Body of pancreas (tissue), 4 donors: Measurements from ENCODE around the gene USH1G.

ENCODE experiments used
- POLR2A ChIP-seq, 3 donors: fragments of 450-650 bp; IDR thresholded peaks; one replicate each; pipeline ENCODE4 v1.6.1; 2016; ENCODE audit warnings: antibody characterized with exemption in 3 of 3, mild to moderate bottlenecking in 2 of 3
- TF ChIP-seq, protein P1 (sequence below), 7 experiments: fragments of 450-650 bp in 4 of 7; fragments of 200-600 bp in 3 of 7; sonication (generic) in 3 of 7; IDR thresholded peaks; one replicate each; pipeline ENCODE4 v1.5.1; 2016 to 2019; ENCODE audit warnings: antibody characterized with exemption in 7 of 7

DNA sequence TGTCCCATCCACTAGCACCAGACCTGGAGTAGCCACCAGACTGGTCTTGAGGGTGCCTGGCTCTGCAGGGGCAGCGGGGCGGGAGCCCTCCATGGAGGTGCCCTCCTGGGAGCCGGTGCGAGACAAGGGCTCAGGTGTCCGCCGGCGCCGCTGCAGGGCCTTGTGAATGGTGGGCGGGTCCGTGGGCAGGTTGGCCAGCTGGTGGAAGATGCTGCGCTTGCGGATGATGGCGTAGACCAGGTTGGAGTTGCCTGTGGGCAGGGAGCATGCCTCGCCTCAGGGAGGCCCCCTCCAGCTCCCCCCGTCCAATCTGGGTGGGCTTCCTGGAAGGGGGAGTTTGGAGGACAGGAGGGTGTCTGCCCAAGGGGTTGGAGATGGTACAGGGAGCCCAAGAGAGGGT lies 31.1 kb upstream of the USH1G start:
- TF ChIP-seq, protein P1, sequence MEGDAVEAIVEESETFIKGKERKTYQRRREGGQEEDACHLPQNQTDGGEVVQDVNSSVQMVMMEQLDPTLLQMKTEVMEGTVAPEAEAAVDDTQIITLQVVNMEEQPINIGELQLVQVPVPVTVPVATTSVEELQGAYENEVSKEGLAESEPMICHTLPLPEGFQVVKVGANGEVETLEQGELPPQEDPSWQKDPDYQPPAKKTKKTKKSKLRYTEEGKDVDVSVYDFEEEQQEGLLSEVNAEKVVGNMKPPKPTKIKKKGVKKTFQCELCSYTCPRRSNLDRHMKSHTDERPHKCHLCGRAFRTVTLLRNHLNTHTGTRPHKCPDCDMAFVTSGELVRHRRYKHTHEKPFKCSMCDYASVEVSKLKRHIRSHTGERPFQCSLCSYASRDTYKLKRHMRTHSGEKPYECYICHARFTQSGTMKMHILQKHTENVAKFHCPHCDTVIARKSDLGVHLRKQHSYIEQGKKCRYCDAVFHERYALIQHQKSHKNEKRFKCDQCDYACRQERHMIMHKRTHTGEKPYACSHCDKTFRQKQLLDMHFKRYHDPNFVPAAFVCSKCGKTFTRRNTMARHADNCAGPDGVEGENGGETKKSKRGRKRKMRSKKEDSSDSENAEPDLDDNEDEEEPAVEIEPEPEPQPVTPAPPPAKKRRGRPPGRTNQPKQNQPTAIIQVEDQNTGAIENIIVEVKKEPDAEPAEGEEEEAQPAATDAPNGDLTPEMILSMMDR (IDR thresholded peaks at IDR 0.05) = no peak
- no peak for TF ChIP-seq POLR2A (IDR thresholded peaks at IDR 0.05)
